GM21367 (cell line): ENCODE results near the gene AP2M1.

Source experiments
- ATAC-seq: cut with Tn5 transposase; IDR thresholded peaks from one replicate; pipeline ENCODE4 v1.9.1; 2021; ENCODE audit not compliant: unreplicated experiment

AP2M1 gene

DNA sequence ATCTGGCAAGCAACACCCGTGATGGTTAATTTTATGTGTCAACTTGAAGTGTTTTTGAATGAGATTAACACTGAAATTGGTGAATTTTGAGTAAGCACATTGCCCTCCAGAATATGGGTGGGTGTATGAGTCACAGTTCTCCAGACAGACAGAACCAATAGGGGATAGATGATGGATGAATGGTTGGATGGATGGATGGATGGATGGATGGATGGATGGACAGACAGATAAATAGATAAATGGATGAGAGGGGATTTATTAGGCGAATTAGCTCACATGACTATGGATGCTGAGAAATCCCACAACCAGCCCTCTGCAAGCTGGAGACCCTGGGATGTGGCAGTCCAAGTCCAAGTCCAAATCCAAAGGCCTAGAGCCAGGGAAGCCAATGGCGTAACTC, 49.3 kb downstream of the AP2M1 start:
- no peak for ATAC-seq

DNA sequence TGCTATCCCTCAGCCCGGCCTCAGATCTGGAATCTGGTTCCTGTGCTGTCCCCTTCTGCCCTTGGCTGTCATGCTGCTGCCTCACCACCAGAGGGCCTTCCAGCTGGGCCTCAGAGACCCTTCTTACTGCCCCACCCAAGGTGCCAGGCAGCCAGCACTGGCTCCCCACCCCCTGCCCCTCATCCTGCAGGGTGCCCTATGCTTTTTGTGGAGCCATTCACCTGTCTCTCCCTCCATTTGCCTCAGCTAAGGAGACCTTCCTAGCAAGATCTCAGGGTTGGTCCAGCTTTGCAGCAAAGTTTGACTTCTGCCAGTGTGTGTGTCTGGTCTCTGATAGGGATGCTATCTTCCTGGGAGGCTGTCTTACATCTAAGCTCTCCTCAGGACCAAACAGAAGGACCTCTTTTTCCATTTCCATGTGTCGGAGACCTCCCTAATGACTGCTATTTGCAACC, 52.9 kb downstream of the AP2M1 start:
- ATAC-seq: no peak

DNA sequence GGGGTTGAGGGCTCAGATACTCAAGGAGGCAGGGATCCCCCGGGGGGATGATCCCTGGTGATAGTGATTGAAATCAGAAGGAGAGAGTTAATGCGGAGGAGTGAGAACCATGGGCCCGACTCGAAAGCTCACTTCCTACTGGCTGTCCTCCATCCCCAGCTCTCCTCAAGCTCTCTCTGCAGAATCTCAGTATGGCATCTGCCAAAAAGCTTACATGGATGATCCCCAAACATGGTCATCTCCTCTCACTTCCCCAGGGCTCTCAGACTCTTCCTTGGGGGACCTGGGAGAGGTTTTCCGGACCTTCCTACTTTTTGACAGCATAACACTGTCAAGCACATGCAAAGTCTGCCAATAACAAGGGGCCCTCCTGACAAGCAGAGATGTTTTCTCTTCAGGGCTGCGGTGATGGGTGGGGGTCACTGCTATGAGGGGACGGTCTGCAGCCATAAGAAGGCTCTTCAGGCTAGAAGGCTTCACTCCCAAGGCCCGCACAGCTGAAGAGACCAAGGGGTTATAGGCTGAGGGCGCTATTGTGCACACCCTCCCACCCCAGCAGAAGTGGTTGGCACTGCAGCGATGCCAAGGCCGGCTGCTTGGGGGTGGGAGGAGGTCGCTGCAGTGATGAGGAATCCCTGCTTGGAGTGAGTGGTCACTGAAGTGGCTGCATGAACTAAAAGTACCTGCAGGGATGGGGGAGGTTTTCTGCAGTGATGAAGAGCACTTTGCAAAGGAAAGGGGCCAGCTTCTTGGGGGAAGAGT, 53.9 kb downstream of the AP2M1 start:
- ATAC-seq: no peak

DNA sequence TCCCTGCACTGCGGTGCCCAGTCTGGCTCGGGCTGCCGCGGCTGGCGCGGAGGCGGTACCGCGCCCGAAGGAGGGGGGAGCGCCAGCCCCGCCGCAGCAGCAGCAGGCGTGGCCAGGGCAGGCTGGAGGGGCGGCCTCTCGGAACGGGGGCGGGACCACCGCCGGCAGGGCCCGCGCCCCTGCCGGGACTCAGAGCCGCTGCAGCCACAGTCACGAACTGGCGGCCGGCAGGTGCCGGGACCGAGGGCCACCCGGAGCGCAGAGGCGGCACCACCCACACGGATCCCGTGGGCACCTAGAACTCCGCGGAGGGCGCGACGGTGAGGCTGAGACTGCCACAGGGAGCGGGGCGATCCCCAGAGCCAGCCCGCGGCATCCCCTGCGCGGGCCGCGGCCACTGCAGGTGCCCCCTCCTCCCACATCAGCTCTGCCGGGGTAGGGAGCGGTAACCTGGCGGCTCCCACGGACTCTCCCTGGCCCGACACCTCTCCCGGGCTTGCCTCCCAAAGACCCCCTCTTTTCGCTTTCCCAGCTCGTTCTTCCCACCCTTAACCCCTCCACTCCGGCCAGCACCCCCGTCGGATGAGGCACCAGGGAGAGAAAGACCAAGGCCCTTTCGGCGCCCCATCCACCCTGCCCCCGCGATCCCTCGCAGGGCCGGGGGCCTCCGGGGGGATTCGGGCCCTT, 54.9 kb downstream of the AP2M1 start, which contains the start of gene VWA5B2:
VWA5B2 (plus strand) TSS at position 192 of the 687 bp plus-strand sequence. CDS start 944 bp downstream, outside the sequence.
- ATAC-seq: peak; percentile 71

DNA sequence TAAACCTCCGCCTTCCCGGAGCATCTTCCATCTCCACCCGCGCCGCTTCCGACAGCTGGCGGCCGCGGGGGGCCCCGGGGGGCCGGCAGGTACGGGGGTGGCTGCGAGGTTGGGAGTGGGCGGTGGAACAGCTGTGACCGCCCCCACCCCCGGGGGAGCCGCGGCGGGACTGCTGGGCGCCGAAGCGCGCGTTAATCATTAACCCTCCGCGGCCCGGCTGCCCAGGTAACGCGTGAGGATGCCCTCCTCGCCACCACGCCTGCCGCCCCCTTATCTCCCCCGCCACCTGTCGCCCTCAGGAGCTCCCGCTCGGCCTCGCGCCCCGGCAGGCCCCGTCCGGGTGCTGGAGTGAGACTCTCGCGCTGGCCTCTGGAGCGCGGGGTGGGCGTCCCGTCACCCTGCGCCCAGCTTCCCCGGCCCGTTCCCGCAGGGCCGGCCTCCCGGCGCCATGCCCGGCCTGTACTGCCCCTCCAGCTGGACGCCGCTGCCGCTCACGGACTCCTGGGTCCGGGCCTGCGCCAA, 55.5 kb downstream of the AP2M1 start:
- ATAC-seq: no peak

DNA sequence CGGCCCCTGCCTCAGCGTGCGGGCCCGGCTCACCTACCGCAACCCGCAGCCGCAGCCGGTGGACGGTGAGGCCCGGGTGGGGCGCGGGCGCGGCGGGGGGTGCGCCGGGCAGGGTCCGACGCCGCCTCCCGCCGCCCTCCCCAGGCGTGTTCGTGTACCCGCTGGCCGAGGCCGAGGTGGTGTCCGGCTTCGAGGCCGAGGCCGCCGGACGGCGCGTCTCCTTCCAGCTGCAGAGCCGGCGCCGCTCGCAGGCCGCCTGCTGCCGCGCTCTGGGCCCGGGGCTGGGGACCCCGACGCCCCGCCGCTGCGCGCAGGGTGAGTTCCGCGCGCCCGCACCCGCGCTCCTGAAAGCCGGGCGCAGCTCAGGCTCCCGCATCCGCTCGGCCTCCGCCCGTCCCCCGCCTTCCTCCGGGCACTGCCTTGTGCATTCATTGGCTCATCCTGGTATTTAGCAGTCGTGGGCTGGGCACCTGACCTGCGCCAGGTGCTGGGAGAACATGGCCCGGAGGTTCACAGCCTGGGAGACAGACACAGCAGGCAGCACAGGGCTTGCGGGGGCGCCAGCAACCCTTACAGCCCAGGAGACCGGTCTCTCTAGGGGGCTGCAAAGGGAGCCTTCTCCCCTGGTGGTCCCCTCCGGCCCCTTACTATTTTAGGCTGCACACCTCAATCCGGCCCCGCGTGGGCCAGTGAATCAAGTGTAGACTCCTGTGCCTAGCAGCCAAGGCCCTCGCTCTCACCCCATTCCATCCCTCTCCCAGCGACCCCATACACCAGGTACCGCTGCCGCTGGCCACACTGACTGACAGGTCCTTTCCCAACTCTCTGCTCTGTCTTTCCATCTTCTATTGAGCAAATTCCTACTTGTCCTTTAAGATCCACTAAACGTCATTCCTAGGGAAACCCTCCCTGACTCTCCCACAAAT, 56.2 kb downstream of the AP2M1 start:
- ATAC-seq: no peak

DNA sequence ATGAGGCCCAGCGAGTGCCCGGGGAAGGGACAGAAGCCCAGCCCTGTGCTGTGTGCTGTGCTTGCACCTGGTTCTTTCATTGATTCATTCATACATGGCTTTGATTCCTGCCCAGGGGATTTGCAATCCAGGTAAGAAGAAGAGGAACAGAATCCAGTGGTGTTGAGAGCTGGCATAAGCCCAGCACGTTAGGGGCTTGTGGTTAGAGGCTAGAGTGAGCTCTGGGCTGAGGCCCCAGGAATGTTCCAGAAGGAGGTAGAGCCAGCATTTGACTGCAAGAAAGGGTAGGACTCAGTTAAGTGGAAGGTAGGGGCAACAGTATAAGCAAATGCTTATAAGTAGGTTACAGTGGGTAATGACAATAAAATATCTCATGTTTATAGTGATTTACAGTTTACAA, 57.0 kb downstream of the AP2M1 start:
- ATAC-seq: no peak

DNA sequence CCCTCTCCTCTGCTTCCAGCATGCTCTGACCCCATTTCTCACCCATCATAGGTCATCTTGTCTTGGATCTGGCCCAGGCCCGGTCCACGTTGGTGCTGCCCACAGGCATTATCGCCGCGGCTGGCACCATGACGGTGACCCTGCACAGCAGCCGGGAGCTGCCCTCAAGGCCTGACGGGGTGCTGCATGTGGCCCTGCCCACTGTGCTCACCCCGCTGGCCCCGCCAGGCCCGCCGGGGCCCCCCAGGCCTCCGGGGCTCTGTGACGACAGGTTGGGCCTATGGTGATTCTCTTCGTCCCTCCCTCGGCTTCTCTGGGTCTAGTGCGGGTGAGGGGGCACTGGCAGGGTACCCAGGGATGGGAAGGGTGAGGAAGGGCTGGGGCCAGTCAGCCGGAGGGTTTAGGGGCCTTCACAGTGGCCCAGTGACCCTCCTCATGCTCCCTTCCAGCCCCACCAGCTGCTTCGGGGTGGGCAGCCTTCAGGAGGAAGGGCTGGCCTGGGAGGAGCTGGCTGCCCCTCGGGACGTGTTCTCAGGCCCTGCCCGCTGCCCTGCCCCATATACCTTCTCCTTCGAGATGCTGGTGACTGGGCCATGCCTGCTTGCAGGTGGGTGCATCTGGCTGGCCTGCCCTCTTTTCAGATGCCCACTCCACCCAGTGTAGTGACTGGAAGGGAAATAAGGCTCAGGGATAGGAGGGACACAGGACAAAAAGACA, 58.6 kb downstream of the AP2M1 start:
- no peak for ATAC-seq
